Stimulated activated memory B cell treated with anti-CD40 and anti-IgM and Interleukin-4, amounts not matched to agents 10 μg/mL and 1 μg/mL and 100 μg/mL, for 72 hours (primary cell): ENCODE measurements around the gene CRKL.

ENCODE experiments used
- ATAC-seq: fragments of 150-1000 bp; cut with Tn5 transposase; 2 replicates; pipeline ENCODE4 v1.10.0; 2021
- H3K27ac Mint-ChIP-seq: one replicate; pipeline ENCODE4 v1.8.0; 2022; ENCODE audit warnings: mild to moderate bottlenecking, mixed read lengths
- H3K27me3 Mint-ChIP-seq: one replicate; pipeline ENCODE4 v1.8.0; 2022; ENCODE audit warnings: mixed read lengths
- H3K36me3 Mint-ChIP-seq: one replicate; pipeline ENCODE4 v1.8.0; 2022; ENCODE audit warnings: mixed read lengths
- H3K4me1 Mint-ChIP-seq: one replicate; pipeline ENCODE4 v1.8.0; 2022; ENCODE audit warnings: mixed read lengths
- H3K4me3 Mint-ChIP-seq: one replicate; pipeline ENCODE4 v1.8.0; 2022; ENCODE audit warnings: mild to moderate bottlenecking, moderate library complexity, mixed read lengths
- H3K9me3 Mint-ChIP-seq: one replicate; pipeline ENCODE4 v1.8.0; 2022; ENCODE audit warnings: mixed read lengths

CRKL gene

GRCh38 chr22:20973634-20974286 is 56.6 kb downstream of the CRKL start:
- no peak overlapping the region for H3K4me3 Mint-ChIP-seq
- H3K27me3 Mint-ChIP-seq, result no peaks in the 10 kb centered on the region
- peaks cover 26% of the 10 kb centered on the region for H3K4me1 Mint-ChIP-seq
- no peak for ATAC-seq
- no peak overlapping the region for H3K27ac Mint-ChIP-seq
- H3K9me3 Mint-ChIP-seq, result no peaks in the 10 kb centered on the region
- peaks cover under 1% of the 10 kb centered on the region for H3K36me3 Mint-ChIP-seq

GRCh38 chr22:20974336-20974955 is 57.2 kb downstream of the CRKL start:
- H3K4me3 Mint-ChIP-seq, result no peak overlapping the region
- H3K4me1 Mint-ChIP-seq, result peaks cover 26% of the 10 kb centered on the region
- peaks cover 5% of the 10 kb centered on the region for H3K36me3 Mint-ChIP-seq
- H3K27me3 Mint-ChIP-seq, result no peaks in the 10 kb centered on the region
- ATAC-seq, result no peak
- peaks cover 3% of the 10 kb centered on the region for H3K9me3 Mint-ChIP-seq
- H3K27ac Mint-ChIP-seq, result no peak overlapping the region

GRCh38 chr22:20975541-20976290 is 58.5 kb downstream of the CRKL start:
- peaks cover 35% of the 10 kb centered on the region for H3K4me1 Mint-ChIP-seq
- peaks cover 5% of the 10 kb centered on the region for H3K36me3 Mint-ChIP-seq
- peaks cover 3% of the 10 kb centered on the region for H3K9me3 Mint-ChIP-seq
- no peaks in the 10 kb centered on the region for H3K27me3 Mint-ChIP-seq
- no peak overlapping the region for H3K4me3 Mint-ChIP-seq
- ATAC-seq, result no peak
- no peak overlapping the region for H3K27ac Mint-ChIP-seq

GRCh38 chr22:20976291-20976877 is 59.2 kb downstream of the CRKL start:
- peaks cover 3% of the 10 kb centered on the region for H3K9me3 Mint-ChIP-seq
- peaks cover 37% of the 10 kb centered on the region for H3K4me1 Mint-ChIP-seq
- no peak for ATAC-seq
- no peak overlapping the region for H3K4me3 Mint-ChIP-seq
- peaks cover 5% of the 10 kb centered on the region for H3K36me3 Mint-ChIP-seq
- H3K27ac Mint-ChIP-seq, result no peak overlapping the region
- H3K27me3 Mint-ChIP-seq, result no peaks in the 10 kb centered on the region

GRCh38 chr22:20977019-20977418 is 59.8 kb downstream of the CRKL start:
- H3K4me3 Mint-ChIP-seq, result no peak overlapping the region
- H3K27me3 Mint-ChIP-seq, result no peaks in the 10 kb centered on the region
- no peak for ATAC-seq
- H3K9me3 Mint-ChIP-seq, result peaks cover 3% of the 10 kb centered on the region
- peaks cover 36% of the 10 kb centered on the region for H3K4me1 Mint-ChIP-seq
- H3K36me3 Mint-ChIP-seq, result peaks cover 5% of the 10 kb centered on the region
- no peak overlapping the region for H3K27ac Mint-ChIP-seq

GRCh38 chr22:20977516-20978170 is 60.4 kb downstream of the CRKL start:
- no peak for ATAC-seq
- Mint-ChIP-seq H3K4me1 (peaks cover 38% of the 10 kb centered on the region), H3K9me3 (peaks cover 3% of the 10 kb centered on the region), H3K27ac (no peak overlapping the region), H3K4me3 (no peak overlapping the region), H3K36me3 (peaks cover 5% of the 10 kb centered on the region), H3K27me3 (no peaks in the 10 kb centered on the region)

GRCh38 chr22:20978419-20978818 is 61.2 kb downstream of the CRKL start:
- H3K4me1 Mint-ChIP-seq, result peaks cover 41% of the 10 kb centered on the region
- no peak overlapping the region for H3K4me3 Mint-ChIP-seq
- peaks cover 5% of the 10 kb centered on the region for H3K36me3 Mint-ChIP-seq
- no peak for ATAC-seq
- H3K27ac Mint-ChIP-seq, result no peak overlapping the region
- no peaks in the 10 kb centered on the region for H3K27me3 Mint-ChIP-seq
- H3K9me3 Mint-ChIP-seq, result peaks cover 3% of the 10 kb centered on the region

- Mint-ChIP-seq H3K9me3 (peaks cover 3% of the 10 kb centered on the region), H3K27ac (no peak overlapping the region), H3K36me3 (peaks cover 12% of the 10 kb centered on the region), H3K4me1 (peaks cover 49% of the 10 kb centered on the region), H3K27me3 (no peaks in the 10 kb centered on the region), H3K4me3 (peak overlapping the region; percentile 72)
- peak; percentile 64 for ATAC-seq
Observed at GRCh38 chr22:20979243-20979809, 62.1 kb downstream of the CRKL start.

- no peak for ATAC-seq
- Mint-ChIP-seq H3K27me3 (no peaks in the 10 kb centered on the region), H3K4me3 (no peak overlapping the region), H3K36me3 (peaks cover 12% of the 10 kb centered on the region), H3K9me3 (peaks cover 3% of the 10 kb centered on the region), H3K27ac (no peak overlapping the region), H3K4me1 (peaks cover 49% of the 10 kb centered on the region)
Observed at GRCh38 chr22:20979940-20980453, 62.8 kb downstream of the CRKL start.

- no peak for ATAC-seq
- H3K4me1 Mint-ChIP-seq, result peaks cover 49% of the 10 kb centered on the region
Observed at GRCh38 chr22:20980523-20980922, 63.3 kb downstream of the CRKL start.

GRCh38 chr22:20980938-20981722 is 63.9 kb downstream of the CRKL start:
- peaks cover 3% of the 10 kb centered on the region for H3K9me3 Mint-ChIP-seq
- H3K4me3 Mint-ChIP-seq, result peak overlapping the region; percentile 95
- H3K4me1 Mint-ChIP-seq, result peaks cover 49% of the 10 kb centered on the region
- peaks cover 13% of the 10 kb centered on the region for H3K36me3 Mint-ChIP-seq
- peak overlapping the region; percentile 92 for H3K27ac Mint-ChIP-seq
- no peaks in the 10 kb centered on the region for H3K27me3 Mint-ChIP-seq
- no peak for ATAC-seq

More at GRCh38 chr22:20980523-20980922, 63.3 kb downstream of the CRKL start:
- Mint-ChIP-seq H3K9me3 (peaks cover 3% of the 10 kb centered on the region), H3K27ac (peak overlapping the region; percentile 92), H3K4me3 (no peak overlapping the region), H3K36me3 (peaks cover 12% of the 10 kb centered on the region), H3K27me3 (no peaks in the 10 kb centered on the region)

GRCh38 chr22:20981787-20982562 is 64.8 kb downstream of the CRKL start, which contains the start of gene LZTR1:
TSS of gene LZTR1 (plus strand) at chr22:20982297. CDS start at chr22:20982372, 75 bp downstream.
- peak within 1 kb of the TSS; percentile 92 for H3K27ac Mint-ChIP-seq
- no peaks in the 10 kb centered on the region for H3K27me3 Mint-ChIP-seq
- ATAC-seq, result peak; percentile 92
- H3K36me3 Mint-ChIP-seq, result peaks cover 19% of the 10 kb centered on the region
- peak within 1 kb of the TSS; percentile 95 for H3K4me3 Mint-ChIP-seq
- H3K9me3 Mint-ChIP-seq, result peaks cover 3% of the 10 kb centered on the region
- H3K4me1 Mint-ChIP-seq, result peaks cover 49% of the 10 kb centered on the region

- Mint-ChIP-seq H3K9me3 (peaks cover 3% of the 10 kb centered on the region), H3K4me3 (peak overlapping the region; percentile 95), H3K27ac (peak overlapping the region; percentile 92), H3K4me1 (peaks cover 49% of the 10 kb centered on the region), H3K36me3 (peaks cover 20% of the 10 kb centered on the region), H3K27me3 (no peaks in the 10 kb centered on the region)
- peak; percentile 24 for ATAC-seq
Observed at GRCh38 chr22:20982563-20982882, 65.3 kb downstream of the CRKL start.
